B cell (primary cell): ENCODE measurements around the gene AMD1.

Experiments
- EZH2 ChIP-seq: IDR thresholded peaks from 2 replicates; pipeline ENCODE4 v1.6.1; 2012; ENCODE audit warnings: borderline replicate concordance, low read depth, mild to moderate bottlenecking, moderate library complexity, low read length; ENCODE audit not compliant: insufficient read depth, poor library complexity, severe bottlenecking
- TF ChIP-seq, protein P1 (sequence below): fragments of 200-600 bp; IDR thresholded peaks from one replicate; pipeline ENCODE4 v1.8.0; 2022; ENCODE audit warnings: antibody characterized with exemption, mild to moderate bottlenecking

DNA sequence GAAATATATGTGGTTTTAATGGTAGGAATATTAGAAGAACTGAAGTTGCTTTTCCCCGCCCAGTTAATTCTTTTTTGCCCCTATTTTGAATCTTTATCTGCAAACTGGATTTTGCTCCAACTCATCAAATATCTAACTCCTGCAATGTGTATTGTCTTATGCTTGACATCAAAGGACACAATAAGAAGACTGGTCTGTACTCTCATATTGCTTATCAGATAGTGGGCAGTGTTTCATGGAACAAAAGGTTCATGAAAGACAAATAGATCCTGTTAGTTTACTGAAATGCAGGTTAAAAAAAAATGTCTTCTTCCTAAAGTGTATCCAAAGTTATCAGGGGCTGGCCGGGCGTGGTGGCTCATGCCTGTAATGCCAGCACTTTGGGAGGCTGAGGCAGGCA, 56.2 kb downstream of the AMD1 start:
- TF ChIP-seq, protein P1, sequence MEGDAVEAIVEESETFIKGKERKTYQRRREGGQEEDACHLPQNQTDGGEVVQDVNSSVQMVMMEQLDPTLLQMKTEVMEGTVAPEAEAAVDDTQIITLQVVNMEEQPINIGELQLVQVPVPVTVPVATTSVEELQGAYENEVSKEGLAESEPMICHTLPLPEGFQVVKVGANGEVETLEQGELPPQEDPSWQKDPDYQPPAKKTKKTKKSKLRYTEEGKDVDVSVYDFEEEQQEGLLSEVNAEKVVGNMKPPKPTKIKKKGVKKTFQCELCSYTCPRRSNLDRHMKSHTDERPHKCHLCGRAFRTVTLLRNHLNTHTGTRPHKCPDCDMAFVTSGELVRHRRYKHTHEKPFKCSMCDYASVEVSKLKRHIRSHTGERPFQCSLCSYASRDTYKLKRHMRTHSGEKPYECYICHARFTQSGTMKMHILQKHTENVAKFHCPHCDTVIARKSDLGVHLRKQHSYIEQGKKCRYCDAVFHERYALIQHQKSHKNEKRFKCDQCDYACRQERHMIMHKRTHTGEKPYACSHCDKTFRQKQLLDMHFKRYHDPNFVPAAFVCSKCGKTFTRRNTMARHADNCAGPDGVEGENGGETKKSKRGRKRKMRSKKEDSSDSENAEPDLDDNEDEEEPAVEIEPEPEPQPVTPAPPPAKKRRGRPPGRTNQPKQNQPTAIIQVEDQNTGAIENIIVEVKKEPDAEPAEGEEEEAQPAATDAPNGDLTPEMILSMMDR, result no peak
- no peak for TF ChIP-seq EZH2
